Body of pancreas (tissue), 4 donors: ENCODE data around the gene MUC5AC.
"Not testable (repeated sequence)": the region's sequence is repeated elsewhere in the genome, so short reads cannot be mapped to it uniquely, and the experiment has no call there.

ENCODE experiments used
- CTCF ChIP-seq, 7 experiments: fragments of 450-650 bp in 4 of 7; fragments of 200-600 bp in 3 of 7; sonication (generic) in 3 of 7; IDR thresholded peaks; one replicate each; pipeline ENCODE4 v1.5.1; 2016 to 2019; ENCODE audit warnings: antibody characterized with exemption in 7 of 7
- POLR2A ChIP-seq, 3 donors: fragments of 450-650 bp; IDR thresholded peaks; one replicate each; pipeline ENCODE4 v1.6.1; 2016; ENCODE audit warnings: antibody characterized with exemption in 3 of 3, mild to moderate bottlenecking in 2 of 3

GRCh38 chr11:1245717-1246116, 88.0 kb downstream of the MUC5AC start:
- not testable (repeated sequence) for TF ChIP-seq POLR2A, CTCF (IDR thresholded peaks at IDR 0.05)
